H1 (cell line): ENCODE results near the gene CRTC1. TPM values are rescaled to one million over a fixed set of nuclear protein-coding genes. Genes with fewer than 3 reads are reported as not detected.
A peak's percentile ranks its signal among the peaks of the same experiment; 100 is the strongest.

Experiments used
- CTCF ChIA-PET: fragments of 300-600 bp; sonication (Branson Sonifier 250); formaldehyde crosslinking; loops from one replicate; lab custom pipeline; 2021; ENCODE audit not compliant: partially characterized antibody; lab: Charles Lee
- POLR2A ChIA-PET: fragments of 300-600 bp; sonication (Branson Sonifier 250); formaldehyde crosslinking; loops from one replicate; lab custom pipeline; 2021; ENCODE audit warnings: inconsistent platforms; ENCODE audit not compliant: partially characterized antibody; lab: Charles Lee
- DNase-seq, 2 experiments: peaks; one replicate each; pipeline versions ENCODE4 v3.0.0 to v3.0.0-alpha.2; 2010 to 2022; ENCODE audit warnings: low spot score in 2 of 2, low read depth in 1 of 2, mixed read lengths in 1 of 2
- FAIRE-seq: peaks from 2 replicates; lab custom pipeline; 2011; peaks lifted over from hg19 to GRCh38; lab: Jason Lieb, UNC
- H2AFZ ChIP-seq: 2 replicates; pipeline ENCODE4 v1.8.1; 2012; ENCODE audit warnings: low read length, inconsistent platforms
- H2AK5ac ChIP-seq: 2 replicates; pipeline ENCODE4 v1.6.1; 2013; ENCODE audit warnings: low read depth, low read length
- H2BK120ac ChIP-seq: replicated peaks from 2 replicates; pipeline ENCODE3; 2013; ENCODE audit warnings: low read depth, low read length, inconsistent platforms
- H2BK12ac ChIP-seq: 2 replicates; pipeline ENCODE4 v1.6.1; 2013; ENCODE audit warnings: low read depth, low read length
- H2BK15ac ChIP-seq: 2 replicates; pipeline ENCODE4 v1.6.1; 2013; ENCODE audit warnings: low read length
- H2BK20ac ChIP-seq: 2 replicates; pipeline ENCODE4 v1.6.1; 2013; ENCODE audit warnings: low read length
- H2BK5ac ChIP-seq: 2 replicates; pipeline ENCODE4 v1.6.1; 2013; ENCODE audit warnings: low read depth, low read length
- H3K14ac ChIP-seq: 2 replicates; pipeline ENCODE4 v1.6.1; 2013; ENCODE audit warnings: inconsistent platforms; ENCODE audit not compliant: insufficient read length
- H3K18ac ChIP-seq: 2 replicates; pipeline ENCODE4 v1.6.1; 2013; ENCODE audit warnings: low read length; ENCODE audit errors: extremely low read depth
- H3K23ac ChIP-seq: 2 replicates; pipeline ENCODE4 v1.6.1; 2013; ENCODE audit warnings: inconsistent platforms; ENCODE audit not compliant: insufficient read length
- H3K23me2 ChIP-seq: 2 replicates; pipeline ENCODE4 v1.6.1; 2013; ENCODE audit warnings: low read depth, low read length
- H3K27ac ChIP-seq: 2 replicates; pipeline ENCODE4 v1.6.1; 2011; ENCODE audit warnings: low read depth, low read length, inconsistent platforms
- H3K27me3 ChIP-seq, 4 experiments: replicated peaks in 1 of 4; 1 replicate in 1 of 4; 2 replicates in 3 of 4; pipeline versions ENCODE4 v1.6.1 to v1.8.1; 2011 to 2013; ENCODE audit warnings: low read length in 3 of 4, mild to moderate bottlenecking in 3 of 4, inconsistent platforms in 2 of 4, mixed read lengths in 2 of 4, moderate library complexity in 1 of 4; ENCODE audit not compliant: control insufficient read depth in 3 of 4, insufficient read depth in 3 of 4; ENCODE audit errors: extremely low read depth in 1 of 4
- H3K36me3 ChIP-seq, 4 experiments: 2 replicates each; pipeline versions ENCODE4 v1.6.1 to v1.8.1; 2011 to 2013; ENCODE audit warnings: mild to moderate bottlenecking in 4 of 4, low read length in 3 of 4, moderate library complexity in 2 of 4, control low read depth in 1 of 4, inconsistent platforms in 1 of 4; ENCODE audit not compliant: insufficient read depth in 4 of 4, control insufficient read depth in 2 of 4
- H3K4ac ChIP-seq: replicated peaks from 2 replicates; pipeline ENCODE3; 2013; ENCODE audit warnings: low read length, low read depth, mixed read lengths, inconsistent platforms; ENCODE audit not compliant: insufficient read length
- H3K4me1 ChIP-seq, 4 experiments: replicated peaks in 1 of 4; 1 replicate in 1 of 4; 2 replicates in 3 of 4; pipeline versions ENCODE4 v1.6.1 to v1.8.1; 2011 to 2013; ENCODE audit warnings: low read length in 3 of 4, inconsistent platforms in 2 of 4, mixed read lengths in 1 of 4; ENCODE audit not compliant: insufficient read depth in 4 of 4, control insufficient read depth in 3 of 4
- H3K4me2 ChIP-seq, 2 experiments: 2 replicates each; pipeline versions ENCODE4 v1.6.1 to v1.8.1; 2011 to 2013; ENCODE audit warnings: low read depth in 2 of 2, low read length in 2 of 2, control low read depth in 1 of 2, inconsistent platforms in 1 of 2, mild to moderate bottlenecking in 1 of 2; ENCODE audit not compliant: insufficient read depth in 1 of 2
- H3K4me3 ChIP-seq, 4 experiments: fragments of 200-600, 300-600 bp in 1 of 4; sonication (generic), shearing (Covaris generic), sonication (Bioruptor Twin) in 1 of 4; 2 replicates each; pipeline versions ENCODE4 v1.5.1 to v1.8.1; 2011 to 2016; ENCODE audit warnings: low read length in 4 of 4, low read depth in 3 of 4, control low read depth in 2 of 4, inconsistent platforms in 2 of 4, mild to moderate bottlenecking in 2 of 4, mixed read lengths in 1 of 4, moderate library complexity in 1 of 4; ENCODE audit not compliant: insufficient read depth in 2 of 4; ENCODE audit errors: extremely low read depth in 1 of 4
- H3K56ac ChIP-seq: replicated peaks from 2 replicates; pipeline ENCODE3; 2013; ENCODE audit warnings: low read depth, mild to moderate bottlenecking, mixed read lengths, low read length, inconsistent platforms; ENCODE audit not compliant: insufficient read length
- H3K79me1 ChIP-seq: 2 replicates; pipeline ENCODE4 v1.6.1; 2013; ENCODE audit warnings: low read depth, low read length, control low read depth
- H3K79me2 ChIP-seq, 2 experiments: 2 replicates each; pipeline versions ENCODE4 v1.6.1 to v1.8.1; 2012 to 2013; ENCODE audit warnings: low read length in 2 of 2, mild to moderate bottlenecking in 2 of 2, inconsistent platforms in 1 of 2; ENCODE audit not compliant: insufficient read depth in 2 of 2, control insufficient read depth in 1 of 2
- H3K9ac ChIP-seq, 4 experiments: replicated peaks in 1 of 4; 1 replicate in 1 of 4; 2 replicates in 3 of 4; pipeline versions ENCODE4 v1.6.1 to v1.8.1; 2011 to 2013; ENCODE audit warnings: low read depth in 3 of 4, low read length in 3 of 4, control low read depth in 2 of 4, mild to moderate bottlenecking in 2 of 4, moderate library complexity in 2 of 4, inconsistent platforms in 1 of 4; ENCODE audit errors: extremely low read depth in 1 of 4
- H3K9me3 ChIP-seq, 2 experiments: 2 replicates each; pipeline versions ENCODE4 v1.6.1 to v1.8.1; 2012 to 2013; ENCODE audit warnings: mild to moderate bottlenecking in 2 of 2, moderate library complexity in 2 of 2, control low read depth in 1 of 2, inconsistent platforms in 1 of 2, low read depth in 1 of 2, low read length in 1 of 2, mixed read lengths in 1 of 2; ENCODE audit not compliant: insufficient read depth in 2 of 2
- H4K20me1 ChIP-seq, 2 experiments: replicated peaks in 1 of 2; 2 replicates each; pipeline versions ENCODE3 to v1.8.1; 2011 to 2013; ENCODE audit warnings: inconsistent platforms in 2 of 2, low read length in 2 of 2, mild to moderate bottlenecking in 1 of 2; ENCODE audit not compliant: insufficient read depth in 2 of 2, control insufficient read depth in 1 of 2
- H4K5ac ChIP-seq: 2 replicates; pipeline ENCODE4 v1.6.1; 2013; ENCODE audit warnings: low read length, low read depth, mixed read lengths, inconsistent platforms; ENCODE audit not compliant: insufficient read length
- H4K8ac ChIP-seq: 2 replicates; pipeline ENCODE4 v1.8.0; 2013; ENCODE audit warnings: mild to moderate bottlenecking, moderate library complexity, low read length, inconsistent platforms; ENCODE audit not compliant: insufficient read depth; ENCODE audit errors: extremely low read depth
- H4K91ac ChIP-seq: replicated peaks from 2 replicates; pipeline ENCODE3; 2013; ENCODE audit warnings: low read length, mixed read lengths, inconsistent platforms; ENCODE audit not compliant: insufficient read length
- ATF3 ChIP-seq: IDR thresholded peaks from 2 replicates; pipeline ENCODE4 v1.6.1; 2011; ENCODE audit warnings: low read depth, mild to moderate bottlenecking, low read length; ENCODE audit not compliant: insufficient read depth
- CTCF ChIP-seq, 3 experiments: IDR thresholded peaks; 1 replicate in 2 of 3; 2 replicates in 1 of 3; pipeline versions ENCODE4 v1.5.1 to v1.6.1; 2011; ENCODE audit warnings: low read length in 3 of 3, mild to moderate bottlenecking in 3 of 3, inconsistent platforms in 2 of 3, low read depth in 1 of 3, moderate library complexity in 1 of 3; ENCODE audit not compliant: insufficient read depth in 1 of 3; ENCODE audit errors: control extremely low read depth in 1 of 3
- HDAC6 ChIP-seq: IDR thresholded peaks from one replicate; pipeline ENCODE4 v1.7.1; 2012; ENCODE audit warnings: low read depth, mild to moderate bottlenecking, inconsistent platforms, low read length, moderate library complexity
- NANOG ChIP-seq: IDR thresholded peaks from 2 replicates; pipeline ENCODE4 v1.6.1; 2011; ENCODE audit warnings: low read length, low read depth, mild to moderate bottlenecking, inconsistent platforms; ENCODE audit not compliant: insufficient read depth, poor library complexity, severe bottlenecking
- POU5F1 ChIP-seq: IDR thresholded peaks from 2 replicates; pipeline ENCODE4 v1.6.1; 2011; ENCODE audit warnings: low read depth, mild to moderate bottlenecking, low read length, moderate library complexity
- RBBP5 ChIP-seq: IDR thresholded peaks from 2 replicates; pipeline ENCODE4 v1.7.1; 2012; ENCODE audit warnings: low read depth, mild to moderate bottlenecking, inconsistent platforms, low read length, moderate library complexity, borderline replicate concordance
- SIRT6 ChIP-seq: IDR thresholded peaks from one replicate; pipeline ENCODE4 v1.7.1; 2012; ENCODE audit warnings: low read length, inconsistent platforms
- SIX5 ChIP-seq: IDR thresholded peaks from 2 replicates; pipeline ENCODE4 v1.6.1; 2011; ENCODE audit warnings: mild to moderate bottlenecking, low read depth, low read length
- TAF7 ChIP-seq: optimal IDR thresholded peaks from 2 replicates; pipeline ENCODE3; 2011; ENCODE audit warnings: low read depth, mild to moderate bottlenecking, inconsistent platforms, low read length, moderate library complexity, borderline replicate concordance
- ZNF274 ChIP-seq: IDR thresholded peaks from 2 replicates; pipeline ENCODE4 v1.7.0; 2012; ENCODE audit warnings: low read length, borderline replicate concordance; ENCODE audit errors: extremely low read depth
- WGBS, 2 experiments: shearing (Covaris generic) in 1 of 2; methylation state at CpG; one replicate each; pipeline versions ENCODE4 v1.1.6 to v1.1.7; 2013 to 2015; ENCODE audit warnings: low lambda C conversion rate in 2 of 2, mixed read lengths in 2 of 2, inconsistent platforms in 1 of 2, low coverage in 1 of 2, missing lambda C conversion rate in 1 of 2; ENCODE audit not compliant: insufficient replicate concordance in 2 of 2, insufficient coverage in 1 of 2, insufficient read length in 1 of 2; ENCODE audit errors: extremely low coverage in 1 of 2, missing lambda C conversion rate in 1 of 2; 5-methylcytosine and 5-hydroxymethylcytosine counted together
- polyA plus RNA-seq, 7 experiments: library from polyadenylated mRNA; depleted of rRNA in 3 of 7; stranded (reverse) in 5 of 7; unstranded in 2 of 7; fragments of >200 nt in 5 of 7; fragments of 200-250 nt in 2 of 7; gene quantifications; 1 replicate in 5 of 7; 2 replicates in 1 of 7; 4 replicates in 1 of 7; pipeline versions ENCODE4 v1.2.1 to v1.2.3, GENCODE V29; 2011 to 2013; ENCODE audit warnings: missing spikeins in 2 of 7, mixed read lengths in 2 of 7
- total RNA-seq: library from RNA; stranded (reverse); fragmentation: NEBNext Ultra II Directional; extraction: Animal tissue kit (Norgen Biotek cat#: 25700); gene quantifications from 2 replicates; pipeline ENCODE4 v1.2.1, GENCODE V29; 2021

The CRTC1 gene
- total and polyA plus RNA-seq, 2 of the 8 experiments (the other 6 are each of a cell fraction or from before 2014, with no cell fraction given), result 2.9 to 8.5 TPM

GRCh38 chr19:18764591-18765051, 81.1 kb downstream of the CRTC1 start:
- FAIRE-seq (no peak), DNase-seq (no peak)
- Histone ChIP-seq H3K4me2 (no peak overlapping the region), H3K56ac (no peak overlapping the region), H3K79me2 (no peaks in the 10 kb centered on the region), H2BK120ac (no peak overlapping the region), H3K23ac (no peak overlapping the region), H3K4ac (no peak overlapping the region), H2BK12ac (0 out of 2 replicates have a peak overlapping the region, but pooled peaks have one; percentile 9), H3K79me1 (no peaks in the 10 kb centered on the region), H4K20me1 (peaks cover 3 to 17% of the 10 kb centered on the region in 2 experiments), H3K36me3 (no peaks in the 10 kb centered on the region), H3K23me2 (no peaks in the 10 kb centered on the region; the same call in 1 of the 2 replicates), H2BK5ac (no peak overlapping the region), H3K9ac (no peak overlapping the region), H2AFZ (no peak overlapping the region), H2AK5ac (no peak overlapping the region), H4K8ac (0 out of 2 replicates have a peak overlapping the region, but pooled peaks have one; percentile 43), H4K91ac (no peak overlapping the region), H2BK15ac (no peak overlapping the region), H3K4me1 (peaks cover 0 to 11% (median 4%) of the 10 kb centered on the region in 4 experiments; a peak in 3 of 7 replicates), H3K27ac (no peak overlapping the region), H2BK20ac (no peak overlapping the region), H3K18ac (no peak overlapping the region), H4K5ac (no peak overlapping the region), H3K27me3 (peaks cover 2 to 31% (median 25%) of the 10 kb centered on the region in 4 experiments; a peak in 5 of 7 replicates), H3K14ac (no peak overlapping the region), H3K9me3 (no peaks in the 10 kb centered on the region), H3K4me3 (no peak overlapping the region)
- WGBS, 2 experiments, result 90% methylated on average over 4 of the region's 4 CpGs; no CpG with 5 or more reads in 1 of the 2 experiments
- ChIA-PET CTCF (interaction anchor here (1.0 to 1.6 kb wide), 3 partner anchors 25 to 94 kb away, joined by 3 to 5 read pairs (median 3); no protein-coding TSS in a partner anchor), POLR2A (interaction anchor here (1.5 to 2.6 kb wide), 2 partner anchors 8 to 14 kb away, joined by 5 to 11 read pairs; no protein-coding TSS in a partner anchor)
- TF ChIP-seq RBBP5 (no peak), NANOG (no peak), SIRT6 (no peak), ATF3 (no peak), CTCF (IDR thresholded peaks at IDR 0.05; ENCODE audit: control extremely low read depth in 1 of 3, insufficient read depth in 1 of 3, low read depth in 1 of 3, low read length in 3 of 3) (no peak), TAF7 (no peak), POU5F1 (no peak), ZNF274 (no peak), HDAC6 (no peak), SIX5 (no peak)
